IMR-90 (cell line): Measurements from ENCODE around the gene ZFAND6. TPM values are rescaled to one million over a fixed set of nuclear protein-coding genes. Genes with fewer than 3 reads are reported as not detected.

Experiments
- ATAC-seq: fragments of 200-7000 bp; cut with Tn5 transposase; 2 replicates; pipeline ENCODE4 v1.9.1; 2020; ENCODE audit warnings: low read depth, mild to moderate bottlenecking, moderate library complexity
- BruUV-seq: library from RNA; stranded (reverse); fragments of 400-500 nt; replicated peaks from 2 replicates; lab custom pipeline; 2021; lab: Mats Ljungman, UMichigan
- CTCF ChIA-PET: fragments of 300-600 bp; formaldehyde crosslinking; extraction: SDS; loops from one replicate; lab custom pipeline; 2021; ENCODE audit warnings: antibody characterized with exemption; lab: Yijun Ruan, JAX
- POLR2A ChIA-PET: fragments of 300-600 bp; sonication (Branson Sonifier 250); formaldehyde crosslinking; loops from one replicate; lab custom pipeline; 2022; ENCODE audit warnings: antibody characterized with exemption; ENCODE audit not compliant: unreplicated experiment; lab: Charles Lee
- DNase-seq: peaks from one replicate; pipeline ENCODE4 v3.0.0; 2013
- H2AFZ ChIP-seq: replicated peaks from 2 replicates; pipeline ENCODE3; 2013; ENCODE audit warnings: low read length, mild to moderate bottlenecking; ENCODE audit not compliant: poor library complexity
- H2AK5ac ChIP-seq: 2 replicates; pipeline ENCODE4 v1.6.1; 2013; ENCODE audit warnings: low read depth, low read length, inconsistent platforms
- H2AK9ac ChIP-seq: replicated peaks from 2 replicates; pipeline ENCODE3; 2013; ENCODE audit warnings: mild to moderate bottlenecking, low read depth, low read length, moderate library complexity; ENCODE audit not compliant: poor library complexity
- H2BK120ac ChIP-seq: 2 replicates; pipeline ENCODE4 v1.6.1; 2013; ENCODE audit warnings: low read depth, low read length, inconsistent platforms
- H2BK15ac ChIP-seq: 3 replicates; pipeline ENCODE4 v1.6.1; 2013; ENCODE audit warnings: low read depth, low read length, inconsistent platforms
- H2BK20ac ChIP-seq: 2 replicates; pipeline ENCODE4 v1.6.1; 2013; ENCODE audit warnings: low read depth, mild to moderate bottlenecking, inconsistent platforms, low read length, moderate library complexity
- H2BK5ac ChIP-seq: 2 replicates; pipeline ENCODE4 v1.6.1; 2013; ENCODE audit warnings: mild to moderate bottlenecking, low read depth, low read length, inconsistent platforms; ENCODE audit not compliant: poor library complexity, severe bottlenecking
- H3K14ac ChIP-seq: replicated peaks from 2 replicates; pipeline ENCODE4 v1.6.1; 2013; ENCODE audit warnings: low read depth, low read length, inconsistent platforms
- H3K18ac ChIP-seq: 2 replicates; pipeline ENCODE4 v1.6.1; 2013; ENCODE audit warnings: low read depth, low read length, control low read depth
- H3K23ac ChIP-seq: 2 replicates; pipeline ENCODE4 v1.6.1; 2013; ENCODE audit warnings: low read depth, low read length, inconsistent platforms
- H3K27ac ChIP-seq: 2 replicates; pipeline ENCODE4 v1.5.1; 2013; ENCODE audit warnings: mild to moderate bottlenecking, control low read depth, low read length; ENCODE audit not compliant: insufficient read depth
- H3K27me3 ChIP-seq: 2 replicates; pipeline ENCODE4 v1.6.1; 2013; ENCODE audit warnings: low read length; ENCODE audit not compliant: control insufficient read depth, insufficient read depth
- H3K36me3 ChIP-seq: 2 replicates; pipeline ENCODE4 v1.6.1; 2013; ENCODE audit warnings: low read length, mixed read lengths; ENCODE audit not compliant: control insufficient read depth, insufficient read depth
- H3K4ac ChIP-seq: 2 replicates; pipeline ENCODE4 v1.6.1; 2013; ENCODE audit warnings: low read depth, low read length, inconsistent platforms
- H3K4me1 ChIP-seq: 2 replicates; pipeline ENCODE4 v1.6.1; 2013; ENCODE audit warnings: low read length, mixed read lengths; ENCODE audit not compliant: control insufficient read depth, insufficient read depth
- H3K4me2 ChIP-seq: 2 replicates; pipeline ENCODE4 v1.6.1; 2013; ENCODE audit warnings: low read depth, mild to moderate bottlenecking, control low read depth, low read length, moderate library complexity
- H3K4me3 ChIP-seq: 2 replicates; pipeline ENCODE4 v1.5.1; 2013; ENCODE audit warnings: low read depth, mild to moderate bottlenecking, control low read depth, low read length, moderate library complexity; ENCODE audit not compliant: insufficient read depth
- H3K56ac ChIP-seq: 2 replicates; pipeline ENCODE4 v1.6.1; 2013; ENCODE audit warnings: low read length, inconsistent platforms; ENCODE audit not compliant: insufficient read depth; ENCODE audit errors: extremely low read depth
- H3K79me1 ChIP-seq, 2 experiments: 2 replicates each; pipeline ENCODE4 v1.6.1; 2013; ENCODE audit warnings: low read length in 2 of 2, inconsistent platforms in 1 of 2, low read depth in 1 of 2
- H3K9ac ChIP-seq: 2 replicates; pipeline ENCODE4 v1.6.1; 2013; ENCODE audit warnings: low read depth, low read length, control low read depth
- H3K9me1 ChIP-seq: 2 replicates; pipeline ENCODE4 v1.6.1; 2013; ENCODE audit warnings: low read length, inconsistent platforms; ENCODE audit not compliant: insufficient read depth
- H3K9me3 ChIP-seq: 2 replicates; pipeline ENCODE4 v1.6.1; 2013; ENCODE audit warnings: low read length; ENCODE audit not compliant: control insufficient read depth, insufficient read depth
- H4K20me1 ChIP-seq: 2 replicates; pipeline ENCODE4 v1.6.1; 2013; ENCODE audit warnings: low read length, inconsistent platforms; ENCODE audit not compliant: insufficient read depth
- H4K5ac ChIP-seq: 2 replicates; pipeline ENCODE4 v1.6.1; 2013; ENCODE audit warnings: mild to moderate bottlenecking, low read depth, low read length, control low read depth
- H4K8ac ChIP-seq, 2 experiments: 2 replicates each; pipeline ENCODE4 v1.6.1; 2013; ENCODE audit warnings: low read depth in 2 of 2, low read length in 2 of 2, control low read depth in 1 of 2, inconsistent platforms in 1 of 2
- H4K91ac ChIP-seq: 2 replicates; pipeline ENCODE4 v1.6.1; 2013; ENCODE audit warnings: low read depth, low read length, inconsistent platforms; ENCODE audit not compliant: insufficient read depth
- CEBPB ChIP-seq: IDR thresholded peaks from 2 replicates; pipeline ENCODE4 v1.6.1; 2012; ENCODE audit warnings: low read depth, low read length, improper control_type of control experiment
- USF2 ChIP-seq: fragments of 150-350 bp; IDR thresholded peaks from 2 replicates; pipeline ENCODE4 v1.6.1; 2017; ENCODE audit warnings: mild to moderate bottlenecking, antibody characterized with exemption, low read length, low read depth
- WGBS, 2 experiments: methylation state at CpG; one replicate each; pipeline versions ENCODE4 v1.1.5 to v1.1.7; 2013; ENCODE audit warnings: missing lambda C conversion rate in 2 of 2; ENCODE audit not compliant: insufficient read length in 1 of 2; ENCODE audit errors: extremely low coverage in 2 of 2; 5-methylcytosine and 5-hydroxymethylcytosine counted together
- dilution Hi-C: fragments of 300-500 bp; cut with HindIII; formaldehyde crosslinking; loops from one replicate; pipeline ENCODE4 v1.14.3; 2018; ENCODE audit warnings: low sequenced_read_pairs; ENCODE audit not compliant: unreplicated experiment
- in situ Hi-C: fragments of 300-500 bp; cut with MboI; formaldehyde crosslinking; loops from 3 replicates; pipeline ENCODE4 v1.14.3; 2019; ENCODE audit warnings: low sequenced_read_pairs, inconsistent platforms, mixed read lengths
- intact Hi-C: fragments of 100-400 bp; cut with micrococcal nuclease; formaldehyde crosslinking; loops from 2 replicates; pipeline ENCODE4 v1.10.0; 2022
- polyA plus RNA-seq, 3 experiments: library from polyadenylated mRNA; depleted of rRNA; stranded (reverse); fragments of >200 nt; gene quantifications; 2 replicates each; pipeline ENCODE4 v1.2.3, GENCODE V29; 2012; ENCODE audit warnings: low replicate concordance in 1 of 3
- total RNA-seq: library from RNA; depleted of rRNA; stranded (reverse); fragments of >200 nt; gene quantifications from 2 replicates; pipeline ENCODE4 v1.2.3, GENCODE V29; 2012

Gene ZFAND6
- total and polyA plus RNA-seq, 2 of the 4 experiments (the other 2 are of a cell fraction): 77.5 to 96.4 TPM

GRCh38 chr15:80061582-80061981, 2.1 kb downstream of the ZFAND6 start:
- H3K4ac ChIP-seq: no peak overlapping the region
- intact Hi-C loops (loop anchor here (10.0 kb wide), 1 partner anchor 173 kb away; no protein-coding TSS in a partner anchor), in situ Hi-C loops (no loop called here), dilution Hi-C loops (no loop called here)
- H3K9me1 ChIP-seq: no peaks in the 10 kb centered on the region
- no peak overlapping the region for H3K18ac ChIP-seq
- H4K20me1 ChIP-seq: peaks cover 11% of the 10 kb centered on the region; the same call in 1 of the 2 replicates
- peaks cover 0 to 27% of the 10 kb centered on the region in 2 experiments; a peak in 2 of 4 replicates for H3K79me1 ChIP-seq
- H3K9me3 ChIP-seq: no peaks in the 10 kb centered on the region
- H4K8ac ChIP-seq: no peak overlapping the region
- H2AK9ac ChIP-seq: no peak overlapping the region
- no peak overlapping the region for H4K5ac ChIP-seq
- H2BK120ac ChIP-seq: no peak overlapping the region
- H3K4me1 ChIP-seq: peaks cover 3% of the 10 kb centered on the region; the same call in 1 of the 2 replicates
- ChIA-PET CTCF (interaction anchor here (1.2 kb wide), 1 partner anchor 11 kb away, joined by 3 read pairs; no protein-coding TSS in a partner anchor), POLR2A (interaction anchor here (0.5 kb wide), 1 partner anchor 73 kb away, joined by 3 read pairs; no protein-coding TSS in a partner anchor)
- TF ChIP-seq CEBPB: 0 out of 2 replicates have a peak, but pooled peaks have one; percentile 29
- TF ChIP-seq USF2: no peak
- H2BK15ac ChIP-seq: no peak overlapping the region
- peak overlapping the region; percentile 22 for H2BK5ac ChIP-seq
- no peak overlapping the region for H3K9ac ChIP-seq
- no peak overlapping the region for H3K14ac ChIP-seq
- TSS peak; percentile 26 for BruUV-seq
- H3K23ac ChIP-seq: no peak overlapping the region
- DNase-seq (peak; percentile 43), ATAC-seq (no peak)
- H3K36me3 ChIP-seq: no peaks in the 10 kb centered on the region
- H4K91ac ChIP-seq: no peak overlapping the region
- no peak overlapping the region for H3K56ac ChIP-seq
- peak overlapping the region; percentile 90 for H3K4me2 ChIP-seq
- no peak overlapping the region for H2AK5ac ChIP-seq
- no peak overlapping the region for H2AFZ ChIP-seq
- H2BK20ac ChIP-seq: no peak overlapping the region
- no peaks in the 10 kb centered on the region; the same call in 1 of the 2 replicates for H3K27me3 ChIP-seq
- H3K27ac ChIP-seq: no peak overlapping the region
- WGBS, 2 experiments: no CpG with 5 or more reads among the region's 5 CpGs
- H3K4me3 ChIP-seq: no peak overlapping the region
